HG03575 (cell line): ENCODE measurements around the gene ADIPOR2.

Experiments used
- ATAC-seq: cut with Tn5 transposase; IDR thresholded peaks from one replicate; pipeline ENCODE4 v1.9.1; 2021; ENCODE audit not compliant: unreplicated experiment, insufficient number of reproducible peaks, low FRiP score; ENCODE audit errors: extremely low read depth

Gene ADIPOR2

DNA sequence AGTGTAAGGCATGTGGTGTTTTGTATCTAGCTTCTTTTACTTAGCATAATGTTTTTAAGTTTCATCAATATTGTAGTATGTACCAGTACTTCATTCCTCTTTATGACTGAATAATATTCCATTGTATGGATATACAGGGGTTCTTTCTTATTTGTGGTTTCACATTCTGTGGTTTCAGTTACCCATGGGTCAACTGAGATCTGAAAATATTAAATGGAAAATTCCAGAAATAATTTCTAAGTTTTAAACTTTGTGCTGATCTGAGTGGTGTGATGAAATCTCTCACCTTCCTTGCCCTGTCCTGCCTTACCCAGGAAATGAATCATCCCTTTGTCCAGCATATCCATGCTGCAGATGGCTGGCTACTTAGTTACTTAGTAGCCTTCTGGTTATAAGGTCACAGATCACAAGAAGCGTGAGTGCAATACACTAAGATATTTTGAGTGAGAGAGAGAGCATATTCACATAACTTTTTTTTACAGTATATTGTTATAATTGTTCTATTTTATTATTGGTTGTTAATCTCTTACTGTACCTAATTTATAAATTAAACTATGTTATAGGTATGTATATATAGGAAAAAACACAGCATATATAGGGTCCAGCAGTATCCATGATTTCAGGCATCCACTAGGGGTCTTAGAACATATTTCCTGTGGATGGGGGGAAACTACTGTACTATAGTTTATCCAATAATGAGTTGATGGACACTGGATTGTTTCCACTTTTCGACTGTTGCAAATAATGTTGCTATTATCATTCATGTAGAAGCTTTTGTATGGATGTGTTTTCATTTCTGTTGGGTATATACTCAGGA lies 69.9 kb downstream of the ADIPOR2 start:
- ATAC-seq, result no peak

DNA sequence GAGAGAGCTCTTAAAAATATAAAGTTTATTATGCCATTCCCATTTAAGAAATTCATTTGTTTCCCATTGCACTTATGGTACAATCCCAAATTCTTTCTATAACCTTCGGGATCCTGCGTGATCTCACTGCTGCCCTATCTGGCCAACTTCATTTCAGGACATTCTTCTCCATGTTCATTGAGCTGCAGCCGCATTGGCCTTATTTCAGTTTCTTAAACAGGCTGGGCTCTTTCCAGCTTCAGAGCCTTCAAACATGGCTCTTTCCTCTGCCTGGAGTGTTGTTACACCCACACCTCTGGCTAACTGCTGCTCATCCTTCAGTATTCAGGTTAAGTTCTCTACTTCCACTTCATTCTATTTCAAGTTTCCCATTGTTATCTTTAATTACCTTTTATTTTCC lies 71.0 kb downstream of the ADIPOR2 start:
- ATAC-seq, result no peak

DNA sequence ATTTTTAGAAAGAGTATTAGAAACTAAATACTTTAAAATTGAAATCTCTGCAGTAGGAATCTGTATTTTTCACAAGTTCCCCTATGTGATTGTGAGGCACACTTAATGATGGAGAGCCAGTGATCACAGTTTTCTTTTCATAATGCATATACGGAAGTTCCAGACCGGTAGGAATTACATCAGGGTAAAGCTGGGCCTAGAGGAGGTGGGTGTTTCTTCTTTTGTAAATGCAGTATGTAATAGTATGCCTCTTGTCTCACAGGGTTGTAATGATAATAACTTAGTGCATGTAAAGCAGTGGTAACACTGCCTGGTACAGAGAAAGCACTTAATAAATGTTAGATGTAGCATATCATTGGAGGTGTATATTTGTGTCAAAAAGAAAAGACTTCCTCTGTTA lies 72.3 kb downstream of the ADIPOR2 start:
- no peak for ATAC-seq

DNA sequence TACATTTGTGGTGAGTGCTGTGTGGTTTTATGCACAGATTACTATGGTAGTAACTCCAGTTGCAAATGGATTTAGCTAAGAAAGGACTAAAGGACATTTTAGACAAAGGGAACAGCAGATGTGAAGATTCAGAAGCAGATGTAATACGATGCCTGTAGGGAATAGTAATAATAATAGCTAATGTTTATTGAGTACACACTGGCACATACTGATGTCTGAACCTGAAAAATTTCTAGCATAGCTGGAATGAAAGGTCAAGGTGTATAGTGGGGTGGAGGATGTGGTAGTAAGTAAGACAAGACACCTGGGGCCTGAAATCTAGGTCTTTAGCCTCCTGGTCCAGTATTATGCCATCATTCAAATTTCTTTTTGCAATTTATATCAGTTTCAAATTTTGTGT lies 75.2 kb downstream of the ADIPOR2 start:
- no peak for ATAC-seq

DNA sequence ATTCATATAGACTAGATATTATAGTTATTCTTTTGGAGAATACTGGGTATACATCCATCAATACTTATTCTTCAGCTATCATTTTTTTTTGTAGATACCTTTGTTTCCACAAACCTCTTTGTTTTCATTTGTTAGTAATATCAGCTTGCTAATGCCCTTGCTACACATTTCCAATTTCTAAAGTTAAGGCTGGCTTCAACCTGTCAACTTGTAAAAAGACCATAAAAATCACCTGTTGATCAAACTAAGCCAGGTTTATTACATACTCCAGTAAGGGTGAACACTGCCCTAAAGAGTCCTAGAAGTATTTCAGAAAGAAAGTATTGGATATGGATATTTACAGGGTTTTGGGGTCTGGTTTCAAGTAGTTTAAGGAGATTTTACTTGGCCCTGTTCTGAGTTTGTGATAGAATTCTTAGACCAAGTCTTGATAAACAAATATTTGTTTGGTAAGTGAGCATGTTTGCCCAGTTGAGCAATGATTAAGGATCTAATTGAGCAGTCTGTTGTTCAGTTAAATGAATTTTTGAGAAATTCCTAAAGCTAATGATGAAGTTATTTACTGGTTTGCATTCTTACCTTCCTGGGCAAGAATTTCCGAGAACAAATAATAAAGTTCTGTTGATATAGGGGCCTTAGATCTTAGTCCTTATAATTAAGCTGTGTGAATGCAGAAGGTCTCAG lies 76.7 kb downstream of the ADIPOR2 start:
- no peak for ATAC-seq

DNA sequence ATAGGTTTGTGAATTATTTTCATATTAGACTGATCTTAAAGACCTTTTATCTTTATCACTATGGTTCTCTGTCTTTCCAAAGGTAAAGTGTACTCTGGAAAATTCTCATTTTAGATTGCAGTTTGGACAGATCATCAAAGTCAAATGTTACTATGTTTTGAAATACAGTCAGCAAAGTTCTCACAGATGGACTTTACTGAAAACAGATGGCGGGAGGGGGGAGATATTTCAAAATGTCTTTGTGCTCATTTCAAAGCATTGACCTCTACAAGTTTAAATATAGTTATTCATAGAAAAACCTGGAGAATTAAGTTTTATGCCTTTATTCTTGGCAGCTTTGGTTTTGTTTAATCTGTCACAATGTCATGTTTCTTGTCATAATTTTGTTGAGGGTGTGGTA lies 77.7 kb downstream of the ADIPOR2 start:
- no peak for ATAC-seq

DNA sequence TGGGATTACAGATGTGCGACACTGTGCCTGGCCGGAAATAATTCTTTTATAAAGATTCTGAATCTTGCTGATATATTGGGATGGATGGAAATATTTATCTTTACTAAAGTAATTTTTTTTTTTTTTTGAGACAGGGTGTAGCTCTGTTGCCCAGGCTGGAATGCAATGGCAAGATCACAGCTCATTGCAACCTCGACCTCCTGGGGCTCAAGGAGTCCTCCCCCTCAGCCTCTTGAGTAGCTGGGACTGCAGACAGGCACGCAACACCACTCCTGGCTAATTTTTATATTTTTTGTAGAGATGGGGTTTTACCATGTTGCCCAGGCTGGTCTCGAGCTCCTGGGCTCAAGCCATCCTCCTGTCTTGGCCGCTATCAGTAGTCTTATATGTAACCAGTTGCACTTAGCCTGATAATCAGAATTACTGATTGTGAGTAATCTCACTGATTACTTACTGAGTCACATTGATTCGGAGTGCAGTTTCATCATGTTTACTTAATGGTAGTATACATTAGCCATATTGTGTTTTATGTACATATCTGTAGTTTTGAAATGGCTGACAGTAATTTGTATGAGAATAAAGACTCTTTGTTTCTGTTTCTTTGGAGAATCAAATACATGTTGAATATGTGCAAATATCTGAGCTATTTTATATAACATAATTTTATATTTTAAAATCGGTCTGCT lies 79.1 kb downstream of the ADIPOR2 start:
- ATAC-seq, result no peak

DNA sequence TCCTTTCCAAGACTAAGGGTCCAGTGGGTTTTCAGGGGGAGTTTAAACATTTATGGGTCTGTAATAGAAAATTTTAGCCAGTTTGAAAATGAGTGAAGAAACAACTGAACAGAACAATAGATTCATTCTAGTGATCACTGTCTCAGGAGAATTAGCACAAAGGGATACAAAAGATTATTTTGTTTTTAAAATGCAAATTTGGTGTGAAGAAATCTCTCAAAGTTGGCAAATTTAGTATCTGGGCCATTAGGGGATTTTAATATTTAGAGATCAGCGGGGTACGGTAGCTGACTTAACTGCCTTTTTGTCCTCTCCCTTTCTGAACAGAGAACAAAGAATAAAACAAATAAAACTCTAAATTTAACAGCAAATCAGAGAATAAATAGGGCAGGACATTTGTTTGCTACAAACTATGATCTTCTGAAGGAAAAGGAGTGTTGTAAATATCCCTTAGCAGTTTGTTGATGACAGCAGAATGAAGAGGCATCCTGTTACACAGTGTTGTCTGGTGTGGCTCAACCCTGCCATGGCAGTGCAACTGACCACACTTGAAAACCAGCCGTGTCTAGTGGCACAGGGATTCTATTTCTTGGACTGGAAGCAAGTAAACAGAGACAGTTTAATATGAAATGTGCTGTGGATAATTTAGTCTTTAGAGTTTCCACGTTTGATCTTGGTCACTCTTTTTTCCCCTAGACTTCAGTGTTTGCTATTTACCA lies 83.2 kb downstream of the ADIPOR2 start:
- ATAC-seq, result no peak

DNA sequence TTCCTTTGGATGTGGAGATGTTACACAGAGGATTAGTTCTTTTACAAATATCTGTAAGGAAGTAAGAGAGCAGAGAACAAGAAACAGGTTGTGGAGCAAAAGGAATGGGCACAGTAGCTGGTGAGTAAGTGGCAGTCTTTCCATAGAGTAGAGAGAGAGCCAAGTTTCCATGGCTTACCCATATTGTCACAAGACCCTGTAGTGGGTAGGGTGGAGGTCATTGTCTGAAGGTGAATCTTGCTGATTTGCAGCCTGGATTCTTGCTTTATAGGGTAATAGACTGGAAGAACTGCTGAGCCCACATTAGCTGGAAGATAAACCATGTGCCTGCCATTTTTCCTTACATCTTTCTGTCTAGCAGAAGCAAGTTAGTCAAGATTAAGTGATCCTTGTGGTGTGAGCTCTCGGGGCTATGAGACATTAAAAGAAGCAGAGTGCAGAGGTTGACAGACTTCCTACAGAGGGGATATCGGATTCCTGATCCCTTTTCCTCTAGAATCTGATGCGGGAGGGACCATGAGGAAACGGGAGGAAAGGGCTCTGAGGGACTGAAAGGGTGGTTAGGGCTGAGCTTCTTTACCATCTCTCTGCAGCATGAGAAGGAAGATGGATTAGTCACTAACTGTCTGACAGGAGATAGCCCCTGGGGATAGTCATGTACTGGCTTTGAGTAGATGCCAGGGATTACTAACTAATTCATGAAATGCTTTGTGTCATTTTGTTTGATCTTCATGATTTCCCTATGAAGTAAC lies 85.5 kb downstream of the ADIPOR2 start:
- no peak for ATAC-seq

DNA sequence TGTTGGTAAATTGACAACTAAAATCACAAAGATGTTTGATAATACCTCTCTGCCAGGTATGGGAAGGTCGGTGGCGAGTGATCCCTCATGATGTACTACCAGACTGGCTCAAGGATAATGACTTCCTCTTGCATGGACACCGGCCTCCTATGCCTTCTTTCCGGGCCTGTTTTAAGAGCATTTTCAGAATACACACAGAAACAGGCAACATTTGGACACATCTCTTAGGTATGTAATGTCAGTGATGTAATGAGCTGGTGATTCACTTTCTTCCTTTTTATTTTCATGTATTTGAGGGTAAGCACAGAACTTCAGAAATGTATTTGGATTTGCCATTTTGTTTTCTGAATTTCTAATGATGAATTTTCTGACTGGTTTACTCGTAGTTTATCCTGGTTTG lies 86.9 kb downstream of the ADIPOR2 start:
- no peak for ATAC-seq

DNA sequence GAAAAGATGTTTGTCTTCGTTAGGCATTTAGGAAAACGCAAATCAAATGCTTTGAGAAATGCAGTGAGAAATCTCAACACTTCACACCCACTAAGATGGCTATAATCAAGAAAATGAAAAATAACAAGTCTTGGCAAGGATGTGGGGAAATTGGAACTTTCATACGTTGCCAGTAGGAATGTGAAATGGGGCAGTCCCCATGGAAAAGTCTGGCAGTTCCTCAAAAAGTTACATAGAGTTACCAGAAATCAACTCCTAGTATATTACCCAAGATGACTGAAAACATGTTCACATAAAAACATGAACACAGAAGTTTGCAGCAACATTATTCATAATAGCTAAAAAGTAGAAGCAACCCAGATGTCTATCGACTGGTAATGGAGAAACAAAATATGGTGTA lies 88.0 kb downstream of the ADIPOR2 start:
- ATAC-seq, result no peak

DNA sequence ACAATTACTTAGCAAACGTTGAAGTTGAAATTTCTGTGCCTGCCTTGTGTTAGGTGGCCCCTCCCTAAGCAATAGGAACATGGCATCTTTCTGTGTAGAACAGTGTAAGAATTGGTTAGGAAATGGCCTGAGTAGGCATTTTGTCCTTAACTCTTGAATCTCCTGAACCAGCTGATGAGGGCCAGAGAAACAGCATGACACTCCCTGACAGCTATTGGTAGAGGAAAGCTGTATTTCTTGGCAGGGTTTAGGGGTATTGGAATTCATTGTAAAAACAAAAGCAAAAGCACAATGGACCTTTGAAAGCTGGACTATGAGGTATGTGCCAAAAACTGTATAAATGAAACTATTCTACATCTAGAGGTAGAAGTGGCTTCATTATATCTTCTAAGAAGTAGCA lies 88.9 kb downstream of the ADIPOR2 start:
- no peak for ATAC-seq

DNA sequence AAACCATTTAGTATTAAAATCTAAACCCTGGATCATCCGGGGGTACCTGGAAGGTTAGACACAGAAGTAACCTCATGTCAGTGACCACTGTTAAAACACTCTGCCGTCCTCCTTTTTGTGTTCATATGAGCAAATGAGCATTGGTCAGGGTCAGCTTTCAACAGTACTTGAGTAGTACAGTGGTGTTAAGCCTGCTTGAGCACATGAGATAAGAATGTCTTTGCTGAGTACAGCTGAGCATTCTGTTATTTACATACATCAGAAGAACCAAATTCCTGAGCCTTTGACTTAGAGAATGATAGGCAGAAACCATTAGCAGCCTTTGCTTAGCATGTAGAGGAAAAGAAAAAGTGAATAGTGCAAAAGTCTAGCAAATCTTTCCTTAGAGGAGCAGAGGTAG lies 90.9 kb downstream of the ADIPOR2 start:
- ATAC-seq, result no peak

DNA sequence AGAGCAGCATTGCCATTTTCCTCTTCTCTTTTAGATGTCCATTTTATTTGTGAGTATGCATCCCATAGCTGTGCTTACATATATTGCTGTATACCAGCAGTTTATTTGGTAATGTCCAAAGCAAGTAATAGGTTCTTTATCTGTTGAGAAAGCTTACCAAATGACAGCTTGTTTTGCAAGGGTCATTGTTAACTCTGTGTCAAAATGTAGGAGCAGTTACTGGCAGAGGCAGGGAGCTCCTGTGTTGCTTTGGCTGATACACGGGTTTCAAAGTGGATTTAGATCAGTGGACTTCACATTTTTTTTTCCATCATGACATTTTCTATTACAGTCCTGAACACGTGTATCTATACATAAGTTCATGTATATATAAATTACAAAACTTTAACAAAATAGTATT lies 91.3 kb downstream of the ADIPOR2 start:
- ATAC-seq, result no peak

DNA sequence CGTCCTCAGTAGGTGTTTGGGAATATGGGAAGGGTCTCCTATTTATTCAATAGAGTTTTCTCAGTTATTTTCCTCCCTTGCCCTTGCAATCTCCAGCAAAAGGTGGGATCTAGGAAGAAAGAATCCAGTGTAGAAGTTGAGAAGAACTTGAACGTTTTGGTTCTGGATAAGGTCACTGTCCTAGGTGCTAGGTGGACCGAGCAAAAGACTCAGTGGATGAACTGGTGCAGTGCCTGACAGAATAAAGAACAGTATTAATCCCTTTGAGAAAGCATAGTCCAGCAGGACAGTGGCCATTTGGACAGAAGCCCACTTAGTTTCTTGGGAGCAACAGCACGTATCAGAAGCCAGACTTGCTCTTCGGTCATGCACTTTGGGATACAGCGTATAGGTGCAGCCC lies 96.8 kb downstream of the ADIPOR2 start:
- ATAC-seq, result no peak

DNA sequence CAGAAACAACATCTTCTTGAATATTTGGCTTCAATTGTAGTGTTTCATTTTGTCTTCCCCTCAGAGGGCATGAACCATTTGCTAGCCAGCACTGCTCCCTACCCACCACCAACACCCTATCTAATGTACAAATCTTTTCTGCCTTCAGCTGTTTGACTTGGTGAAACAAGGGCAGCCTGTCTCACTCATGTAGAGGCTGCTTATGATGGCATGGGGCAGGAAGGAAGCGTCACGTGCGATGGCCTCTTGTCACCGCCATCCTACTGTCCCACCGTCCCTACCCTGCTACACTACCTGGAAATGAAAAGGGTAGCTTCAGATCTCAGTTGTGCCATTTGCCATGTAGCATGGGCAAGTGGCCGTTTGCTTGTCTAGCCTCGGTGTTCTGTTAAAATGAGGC lies 99.6 kb downstream of the ADIPOR2 start:
- ATAC-seq, result no peak

DNA sequence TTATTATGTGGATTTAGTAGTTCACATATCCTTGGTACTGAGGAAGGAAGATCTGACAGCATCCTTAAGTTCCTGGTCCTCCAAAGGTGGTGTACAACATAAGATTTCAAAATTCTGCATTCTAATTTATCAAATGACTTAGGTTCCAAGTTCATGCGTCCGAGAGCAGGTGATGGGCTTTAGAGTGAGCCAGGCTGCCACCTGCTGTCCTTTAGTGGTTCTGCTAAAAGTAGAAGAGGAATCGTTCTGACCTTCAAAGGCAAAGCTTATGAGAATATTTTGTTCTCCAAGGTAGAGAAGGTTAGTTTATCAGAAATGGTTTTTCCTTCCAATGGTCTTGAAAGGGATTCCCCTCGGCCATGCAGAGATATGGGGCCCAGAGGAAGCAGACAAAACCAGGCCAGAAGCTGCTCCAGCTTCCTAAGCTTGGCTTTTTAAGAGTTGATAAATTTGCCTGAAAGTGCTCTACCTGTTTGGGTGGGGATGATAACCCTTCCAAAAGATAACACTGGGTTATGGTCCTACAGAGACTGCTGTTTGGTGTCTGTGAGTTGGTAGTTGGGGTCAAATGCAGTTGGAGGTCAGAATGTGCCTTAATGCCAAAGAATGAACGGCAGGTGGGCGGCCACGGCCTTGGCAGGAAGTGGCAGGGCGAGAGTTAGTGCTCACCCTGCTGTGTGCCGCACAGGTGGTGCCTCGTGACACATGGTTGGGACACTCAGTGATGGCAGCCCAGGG lies 100.4 kb downstream of the ADIPOR2 start:
- ATAC-seq, result no peak

DNA sequence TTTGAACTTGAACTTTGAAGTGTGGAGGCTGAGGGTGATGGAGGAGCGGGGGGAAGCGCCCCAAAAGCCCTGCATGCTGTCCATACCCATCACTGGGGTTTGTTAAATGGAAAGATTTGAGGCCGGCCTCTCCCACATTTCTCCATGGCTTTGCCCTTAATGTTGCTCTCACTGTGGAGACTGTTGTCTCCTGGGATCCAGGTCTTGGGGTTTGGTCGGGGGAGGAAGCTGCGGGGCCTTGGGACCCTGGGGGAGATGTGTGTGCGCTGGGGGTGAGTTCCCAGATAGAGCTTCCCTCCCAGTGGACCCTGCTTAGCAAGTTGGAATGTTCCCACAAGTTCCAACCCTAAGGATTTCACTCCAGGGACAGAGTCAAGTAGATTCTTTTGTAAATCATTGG lies 101.5 kb downstream of the ADIPOR2 start:
- no peak for ATAC-seq
